ENCODE results near the gene ARHGAP42. TPM values are rescaled to one million over a fixed set of nuclear protein-coding genes. Genes with fewer than 3 reads are reported as not detected.

The ARHGAP42 gene
- total and polyA plus RNA-seq, 11 donors, result 3.8 to 12.4 (median 8.6) TPM

DNA sequence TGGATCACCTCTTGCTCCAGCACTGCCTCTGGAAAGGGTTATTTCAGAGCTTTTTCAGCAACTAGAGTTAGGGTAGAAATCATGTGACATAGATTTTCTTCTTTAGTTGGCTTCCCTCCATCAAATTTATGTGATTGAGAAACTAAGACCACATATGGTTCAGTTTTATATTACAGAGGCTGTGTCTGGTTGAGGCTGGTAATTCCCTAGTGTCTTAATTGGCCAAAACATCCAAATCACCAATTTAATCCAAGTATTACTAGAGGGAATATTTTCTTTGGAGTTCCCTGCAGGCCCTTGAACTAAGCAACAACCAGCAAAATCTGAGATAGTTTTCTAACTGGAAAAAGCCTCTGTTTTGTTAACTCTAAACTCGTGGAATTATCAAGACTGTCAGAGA is 136.3 kb downstream of the ARHGAP42 start:
- 68 to 77% (median 72%) methylated on average over 1 of the region's 1 CpG for WGBS, 4 donors
- intact Hi-C loops (cut with DNase I), result no loop called here
- TF ChIP-seq CTCF (IDR thresholded peaks at IDR 0.05) (no peak), POLR2A (IDR thresholded peaks at IDR 0.05) (no peak)
- Histone ChIP-seq H3K9me3 (no peaks in the 10 kb centered on the region), H3K4me1 (peaks cover 0 to 34% (median 9%) of the 10 kb centered on the region in 12 donors), H3K36me3 (no peaks in the 10 kb centered on the region), H3K4me3 (peak overlapping the region in 1 of 12 donors; percentile 2), H3K27me3 (no peaks in the 10 kb centered on the region), H3K27ac (peak overlapping the region in 7 of 12 donors; percentile 21 to 52 (median 45))
- peak in 2 of 4 donors; percentile 34 to 53 for ATAC-seq
- DNase-seq, result no peak

DNA sequence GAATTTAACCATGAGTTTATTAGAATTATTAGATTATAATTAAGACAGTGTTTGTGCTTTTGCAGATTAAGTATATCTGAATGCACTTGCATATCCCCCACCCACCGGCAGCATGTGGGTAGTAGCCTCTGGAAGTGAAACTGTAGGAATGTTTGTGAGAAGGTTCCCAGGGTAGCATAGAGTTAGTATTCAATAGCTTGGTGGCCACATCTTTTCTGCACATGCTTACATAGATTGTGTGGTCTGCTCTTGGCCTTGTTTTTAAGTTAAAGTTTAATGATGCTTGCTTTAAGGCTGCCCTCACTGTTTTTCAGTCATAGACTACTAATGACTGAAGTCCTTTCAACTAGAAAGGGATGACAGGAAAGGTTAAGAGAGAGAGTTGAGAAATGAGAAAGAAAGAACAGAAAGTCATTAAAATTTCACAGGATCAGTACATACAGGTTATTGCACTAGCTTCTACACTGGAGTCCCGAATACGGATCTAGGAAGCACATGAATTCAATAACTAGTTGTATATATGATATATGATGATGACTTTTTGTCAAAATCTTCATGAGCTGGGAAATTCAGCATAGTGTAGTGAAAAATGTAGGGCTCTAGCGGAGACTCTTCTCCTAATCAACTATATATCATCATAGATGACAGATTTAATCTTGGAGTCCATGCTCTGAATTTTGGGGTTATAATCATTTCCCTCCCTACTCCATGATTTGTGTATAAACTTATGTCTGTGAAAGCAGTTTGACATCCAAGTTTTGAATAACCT is 137.1 kb downstream of the ARHGAP42 start:
- ATAC-seq (no peak), DNase-seq (no peak)
- Histone ChIP-seq H3K36me3 (no peaks in the 10 kb centered on the region), H3K4me1 (peaks cover 0 to 34% (median 9%) of the 10 kb centered on the region in 12 donors), H3K27me3 (no peaks in the 10 kb centered on the region), H3K9me3 (no peaks in the 10 kb centered on the region), H3K27ac (peak overlapping the region in 1 of 12 donors; percentile 46), H3K4me3 (no peak overlapping the region)
- no peak for TF ChIP-seq CTCF (IDR thresholded peaks at IDR 0.05)
- no peak for TF ChIP-seq POLR2A (IDR thresholded peaks at IDR 0.05)
- intact Hi-C loops (cut with DNase I), result no loop called here
- 84 to 91% (median 88%) methylated on average over 4 of the region's 4 CpGs for WGBS, 4 donors

GRCh38 chr11:100825626-100826025 is 138.5 kb downstream of the ARHGAP42 start:
- no peak overlapping the region for H3K4me3 ChIP-seq
- no peaks in the 10 kb centered on the region for H3K27me3 ChIP-seq
- ATAC-seq, result no peak
- no peak for TF ChIP-seq CTCF (IDR thresholded peaks at IDR 0.05)
- no peak for TF ChIP-seq POLR2A (IDR thresholded peaks at IDR 0.05)
- H3K9me3 ChIP-seq, result no peaks in the 10 kb centered on the region
- peaks cover 0 to 34% (median 14%) of the 10 kb centered on the region in 12 donors for H3K4me1 ChIP-seq
- H3K27ac ChIP-seq, result no peak overlapping the region
- no peak for DNase-seq
- no peaks in the 10 kb centered on the region for H3K36me3 ChIP-seq
- intact Hi-C loops (cut with DNase I), result loop anchor here in 1 of 10 donors (5.0 kb wide), 1 partner anchor 302 kb away; the partner anchor contains the start of gene PGR
- 77 to 87% (median 81%) methylated on average over 3 of the region's 3 CpGs for WGBS, 4 donors

DNA sequence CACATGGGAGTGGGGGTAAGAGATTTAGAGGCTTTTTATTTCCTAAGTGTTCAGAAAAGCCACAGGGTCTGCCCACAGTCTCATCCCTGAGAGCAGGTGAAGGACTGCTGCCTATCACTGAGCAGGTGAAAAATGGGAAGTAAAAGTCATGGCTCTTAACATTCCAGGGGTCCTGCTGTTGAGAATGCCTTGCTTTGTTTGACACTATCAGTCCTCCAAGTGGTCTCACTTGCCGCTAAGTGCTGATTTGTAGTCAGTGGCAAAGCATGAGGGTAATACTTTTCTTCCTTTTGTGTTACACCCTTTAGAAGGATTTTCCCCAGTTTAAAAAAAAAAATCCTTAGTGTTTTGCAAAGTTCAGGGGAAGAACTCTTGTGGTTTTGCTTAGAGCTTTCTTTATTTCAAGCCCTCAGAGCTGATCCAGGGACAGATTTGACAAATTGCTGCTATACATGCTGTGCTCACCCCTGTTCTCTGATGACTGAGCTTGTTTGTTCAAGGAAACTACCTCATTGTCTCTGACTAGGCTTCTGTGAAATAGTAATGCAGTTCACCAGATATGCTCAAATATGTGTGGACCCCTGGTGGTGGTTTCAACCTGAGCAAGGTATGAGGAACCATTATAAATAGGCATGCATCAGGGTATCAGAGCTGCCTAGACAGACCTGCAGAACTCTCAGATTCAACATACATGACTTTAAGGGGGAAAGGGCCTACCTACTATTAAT is 141.0 kb downstream of the ARHGAP42 start:
- H3K27me3 ChIP-seq, result no peaks in the 10 kb centered on the region
- 86 to 95% (median 93%) methylated on average over 1 of the region's 1 CpG for WGBS, 4 donors
- peak in 1 of 12 donors; percentile 4 for TF ChIP-seq CTCF (IDR thresholded peaks at IDR 0.05)
- no peak for TF ChIP-seq POLR2A (IDR thresholded peaks at IDR 0.05)
- H3K27ac ChIP-seq, result no peak overlapping the region
- intact Hi-C loops (cut with DNase I), result loop anchor here in 1 of 10 donors (5.0 kb wide), 1 partner anchor 299 kb away; the partner anchor contains the start of gene PGR
- H3K9me3 ChIP-seq, result no peaks in the 10 kb centered on the region
- H3K36me3 ChIP-seq, result no peaks in the 10 kb centered on the region
- DNase-seq (no peak), ATAC-seq (no peak)
- peaks cover 0 to 50% (median 23%) of the 10 kb centered on the region in 12 donors for H3K4me1 ChIP-seq
- H3K4me3 ChIP-seq, result no peak overlapping the region
